ENCODE results near the gene ARPC1B.

DNA sequence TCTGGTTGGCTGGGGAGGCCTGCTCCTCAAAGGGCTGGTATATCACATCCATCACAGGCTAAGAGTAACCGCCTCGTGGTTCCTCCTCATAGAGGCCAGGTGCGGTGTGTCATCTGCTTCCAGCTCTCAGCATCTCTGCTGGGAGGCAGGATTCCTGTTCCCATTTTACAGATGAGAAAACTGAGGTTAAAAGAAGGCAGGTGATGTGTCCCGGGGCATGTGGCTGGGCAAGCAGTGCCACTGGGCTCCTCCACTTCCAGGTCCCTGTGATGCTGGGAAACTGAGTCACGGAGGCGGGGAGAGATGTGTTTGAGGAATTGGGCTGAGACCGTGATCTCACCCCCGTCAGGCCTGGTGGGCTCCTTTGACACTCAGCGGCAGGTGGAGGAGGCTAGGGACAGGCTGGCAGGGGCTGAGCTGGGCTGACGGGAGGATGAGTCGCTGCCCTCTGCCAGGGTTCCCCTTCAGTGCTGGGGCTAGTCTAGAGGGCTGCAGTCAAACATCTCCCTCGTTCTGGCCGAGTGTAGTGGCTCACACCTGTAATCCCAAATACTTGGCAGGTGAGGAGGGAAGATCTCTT, 9.4 kb downstream of the ARPC1B start:
- no peak for TF ChIP-seq TAF1 (IDR thresholded peaks at IDR 0.05; ENCODE audit: low read depth, low read length)
- TF ChIP-seq POLR2AphosphoS5 (IDR thresholded peaks at IDR 0.05; ENCODE audit: low read depth, low read length), result no peak
- TF ChIP-seq POLR2A (IDR thresholded peaks at IDR 0.05; ENCODE audit: low read depth, low read length), result no peak
- TF ChIP-seq SPI1 (IDR thresholded peaks at IDR 0.05; ENCODE audit: low read depth, low read length), result no peak

All from GM12891 (cell line).